HG03280 (cell line): ENCODE measurements around the gene STT3B.

Experiments
- ATAC-seq: cut with Tn5 transposase; IDR thresholded peaks from one replicate; pipeline ENCODE4 v1.9.1; 2021; ENCODE audit warnings: mild to moderate bottlenecking, moderate library complexity; ENCODE audit not compliant: unreplicated experiment

STT3B gene

GRCh38 chr3:31516757-31517156, 16.0 kb upstream of the STT3B start:
- ATAC-seq = no peak

- no peak for ATAC-seq
Observed at GRCh38 chr3:31521468-31521867, 11.3 kb upstream of the STT3B start.

GRCh38 chr3:31522152-31522551, 10.6 kb upstream of the STT3B start:
- ATAC-seq = no peak

- ATAC-seq = no peak
Observed at GRCh38 chr3:31523543-31523942, 9.2 kb upstream of the STT3B start.

- ATAC-seq = no peak
Observed at GRCh38 chr3:31525532-31525931, 7.2 kb upstream of the STT3B start.

GRCh38 chr3:31529421-31529820, 3.3 kb upstream of the STT3B start:
- ATAC-seq = no peak

GRCh38 chr3:31530039-31530959, 2.4 kb upstream of the STT3B start:
- ATAC-seq = no peak

GRCh38 chr3:31530960-31531335, 1.8 kb upstream of the STT3B start:
- ATAC-seq = no peak

GRCh38 chr3:31531452-31531991, 1.2 kb upstream of the STT3B start:
- no peak for ATAC-seq

GRCh38 chr3:31531992-31532586, 636 bp upstream of the STT3B start:
- ATAC-seq = peak; percentile 90

GRCh38 chr3:31533169-31534064, 692 bp downstream of the STT3B start:
- ATAC-seq = peak; percentile 2

- ATAC-seq = no peak
Observed at GRCh38 chr3:31534065-31534425, 1.3 kb downstream of the STT3B start.

GRCh38 chr3:31536497-31536896, 3.8 kb downstream of the STT3B start:
- ATAC-seq = no peak

- ATAC-seq = no peak
Observed at GRCh38 chr3:31538801-31539200, 6.1 kb downstream of the STT3B start.

- no peak for ATAC-seq
Observed at GRCh38 chr3:31539275-31539674, 6.5 kb downstream of the STT3B start.

GRCh38 chr3:31541089-31541488, 8.4 kb downstream of the STT3B start:
- ATAC-seq = no peak

- ATAC-seq = no peak
Observed at GRCh38 chr3:31542246-31542645, 9.5 kb downstream of the STT3B start.

GRCh38 chr3:31543375-31543774, 10.7 kb downstream of the STT3B start:
- no peak for ATAC-seq

- ATAC-seq = no peak
Observed at GRCh38 chr3:31544634-31545033, 11.9 kb downstream of the STT3B start.

GRCh38 chr3:31546162-31546561, 13.4 kb downstream of the STT3B start:
- no peak for ATAC-seq

- ATAC-seq = no peak
Observed at GRCh38 chr3:31546725-31547124, 14.0 kb downstream of the STT3B start.
